ENCODE results near the gene SCN3A. TPM values are rescaled to one million over a fixed set of nuclear protein-coding genes. Genes with fewer than 3 reads are reported as not detected.

Gene SCN3A
- total RNA-seq (1 to 10 TPM in 2 of 7 donors, under 1 TPM in 5; 0.20 to 3.4 (median 0.80) TPM), polyA plus RNA-seq (1 to 10 TPM in 1 of 2 donors, under 1 TPM in 1; 0.56 to 1.3 TPM)
- long read RNA-seq, donor 1, partial matches to known transcripts, result 0 of 1 reads
- long read RNA-seq, donor 1, other reads (novel, unspliced or antisense), result 1 of 1 reads
- long read RNA-seq, donor 2, result 0 reads
- long read RNA-seq, donor 3, partial matches to known transcripts, result 0 of 1 reads
- long read RNA-seq, donor 3, other reads (novel, unspliced or antisense), result 1 of 1 reads

DNA sequence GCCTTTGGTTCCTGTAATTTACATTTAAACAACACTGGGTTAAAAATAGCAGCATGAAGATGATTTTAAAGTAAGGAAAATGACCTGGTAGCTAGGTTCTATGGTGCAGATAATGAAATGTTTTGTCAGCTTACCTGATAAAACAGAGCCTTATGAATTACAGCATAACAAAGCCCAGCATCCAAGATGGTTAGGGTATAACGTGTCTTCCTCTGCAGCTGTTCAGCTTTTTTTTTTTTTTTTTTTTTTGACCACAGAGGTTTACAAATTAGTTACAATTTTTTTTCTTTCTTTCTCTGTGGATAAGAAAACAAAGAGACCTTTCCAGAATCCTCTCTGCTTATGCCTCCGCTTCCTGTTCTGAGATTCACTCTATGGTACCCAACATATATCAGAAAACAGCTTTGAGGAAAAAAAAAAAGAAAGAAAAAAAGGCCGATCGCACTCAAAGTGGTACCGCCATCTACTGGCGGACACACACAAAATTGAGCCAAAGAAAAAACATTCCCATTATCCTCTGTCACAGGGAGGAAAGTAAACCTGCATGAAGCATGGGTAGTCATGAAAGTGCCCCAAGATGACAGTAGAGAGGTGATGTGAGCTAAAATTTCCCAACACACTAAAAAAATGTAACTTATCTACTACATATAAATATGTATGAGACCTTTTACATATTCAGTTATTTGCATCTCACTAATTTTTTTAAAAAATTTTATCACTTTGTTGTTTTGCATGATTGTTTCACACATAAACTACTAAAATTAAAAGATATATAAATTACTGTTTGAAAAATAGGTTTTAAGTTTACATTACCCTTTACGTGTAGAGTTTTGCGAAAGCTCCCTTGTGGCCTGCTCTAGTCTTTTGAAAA lies at the start of gene SCN3A:
SCN3A (minus strand) TSS at position 362 of the 871 bp plus-strand sequence. CDS start 27,656 bp downstream, outside the sequence.
- H3K27me3 ChIP-seq, result no peaks in the 10 kb centered on the region
- DNase-seq, result no peak
- no peaks in the 10 kb centered on the region for H3K9me3 ChIP-seq
- no peak within 1 kb of the TSS for H3K27ac ChIP-seq
- H3K4me3 ChIP-seq, result no peak within 1 kb of the TSS
- TF ChIP-seq EP300 (IDR thresholded peaks at IDR 0.05) (no peak), POLR2A (IDR thresholded peaks at IDR 0.05) (no peak)
- TF ChIP-seq, protein P1, sequence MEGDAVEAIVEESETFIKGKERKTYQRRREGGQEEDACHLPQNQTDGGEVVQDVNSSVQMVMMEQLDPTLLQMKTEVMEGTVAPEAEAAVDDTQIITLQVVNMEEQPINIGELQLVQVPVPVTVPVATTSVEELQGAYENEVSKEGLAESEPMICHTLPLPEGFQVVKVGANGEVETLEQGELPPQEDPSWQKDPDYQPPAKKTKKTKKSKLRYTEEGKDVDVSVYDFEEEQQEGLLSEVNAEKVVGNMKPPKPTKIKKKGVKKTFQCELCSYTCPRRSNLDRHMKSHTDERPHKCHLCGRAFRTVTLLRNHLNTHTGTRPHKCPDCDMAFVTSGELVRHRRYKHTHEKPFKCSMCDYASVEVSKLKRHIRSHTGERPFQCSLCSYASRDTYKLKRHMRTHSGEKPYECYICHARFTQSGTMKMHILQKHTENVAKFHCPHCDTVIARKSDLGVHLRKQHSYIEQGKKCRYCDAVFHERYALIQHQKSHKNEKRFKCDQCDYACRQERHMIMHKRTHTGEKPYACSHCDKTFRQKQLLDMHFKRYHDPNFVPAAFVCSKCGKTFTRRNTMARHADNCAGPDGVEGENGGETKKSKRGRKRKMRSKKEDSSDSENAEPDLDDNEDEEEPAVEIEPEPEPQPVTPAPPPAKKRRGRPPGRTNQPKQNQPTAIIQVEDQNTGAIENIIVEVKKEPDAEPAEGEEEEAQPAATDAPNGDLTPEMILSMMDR (IDR thresholded peaks at IDR 0.05), result no peak
- no peaks in the 10 kb centered on the region for H3K36me3 ChIP-seq
- no peaks in the 10 kb centered on the region for H3K4me1 ChIP-seq (ENCODE audit: insufficient read depth)
- intact Hi-C loops (cut with DNase I), result loop anchor here in 1 of 4 donors (10.0 kb wide), 1 partner anchor 209 kb away; no protein-coding TSS in a partner anchor
- WGBS, 3 donors, result 13 to 20% (median 19%) methylated on average over 8 of the region's 8 CpGs

DNA sequence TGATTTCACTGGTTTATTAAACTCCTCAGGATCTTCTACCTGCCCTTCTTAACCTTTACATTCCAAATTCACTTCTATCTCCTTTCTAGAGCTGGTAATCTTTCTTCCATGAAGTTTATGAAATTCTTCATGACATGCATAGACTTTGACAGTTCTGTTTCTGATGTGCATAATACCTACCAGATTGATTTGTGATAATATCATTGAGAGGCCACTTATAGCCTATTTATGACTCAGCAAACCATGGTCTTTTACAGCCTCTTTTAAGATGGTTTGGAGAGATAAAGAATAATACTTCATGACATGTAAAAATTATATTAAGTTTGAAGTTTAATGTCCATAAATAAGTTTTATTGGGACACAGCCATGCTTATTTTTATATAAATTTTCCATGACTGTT lies 49.3 kb upstream of the SCN3A start:
- Histone ChIP-seq H3K4me3 (no peak overlapping the region), H3K27me3 (no peaks in the 10 kb centered on the region), H3K27ac (no peak overlapping the region), H3K9me3 (no peaks in the 10 kb centered on the region), H3K36me3 (no peaks in the 10 kb centered on the region), H3K4me1 (ENCODE audit: insufficient read depth) (no peaks in the 10 kb centered on the region)
- DNase-seq, result no peak
- intact Hi-C loops (cut with DNase I), result no loop called here
- TF ChIP-seq EP300 (IDR thresholded peaks at IDR 0.05), result no peak
- TF ChIP-seq POLR2A (IDR thresholded peaks at IDR 0.05), result no peak
- TF ChIP-seq, protein P1 (IDR thresholded peaks at IDR 0.05), result no peak

DNA sequence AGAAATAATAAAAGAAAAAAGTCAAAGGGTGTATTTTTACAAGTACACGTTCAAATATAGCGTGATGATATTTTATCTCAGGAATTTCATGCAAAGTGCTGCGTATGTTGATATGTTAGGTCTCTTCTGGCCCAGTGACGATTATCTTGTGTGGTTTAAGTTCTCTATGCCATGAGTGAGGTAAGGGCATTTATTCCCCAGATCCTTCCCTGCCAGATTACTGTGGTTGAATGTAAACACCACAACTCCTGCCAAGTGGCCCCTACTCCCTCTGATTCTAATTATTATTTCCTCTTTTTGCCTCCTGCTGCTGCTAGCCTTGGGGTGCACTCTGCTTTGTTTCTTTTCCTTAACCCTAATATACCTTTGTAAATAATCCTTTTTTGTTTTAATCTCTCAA lies 47.5 kb upstream of the SCN3A start:
- intact Hi-C loops (cut with DNase I), result no loop called here

DNA sequence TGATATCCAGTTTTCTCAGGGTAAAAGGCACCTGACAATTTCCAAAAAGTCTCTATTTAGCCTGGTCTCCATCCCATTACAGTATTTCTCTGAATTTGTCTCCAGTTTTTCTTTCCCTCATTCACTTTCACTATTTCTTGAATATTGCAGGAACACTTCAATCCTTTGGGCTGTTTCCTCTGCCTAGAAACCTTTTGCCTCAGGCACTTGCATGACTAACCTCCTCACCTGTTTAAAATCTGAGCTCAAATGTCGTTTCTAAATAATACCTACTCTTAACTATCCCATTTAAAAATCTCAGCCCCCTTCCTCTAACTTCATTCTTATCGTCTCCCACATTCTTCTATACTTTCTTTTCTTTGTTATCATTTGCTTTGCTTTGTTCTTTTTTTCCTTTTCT lies 44.4 kb upstream of the SCN3A start:
- Histone ChIP-seq H3K27ac (no peak overlapping the region), H3K27me3 (no peaks in the 10 kb centered on the region), H3K4me3 (no peak overlapping the region), H3K9me3 (no peaks in the 10 kb centered on the region), H3K4me1 (ENCODE audit: insufficient read depth) (no peaks in the 10 kb centered on the region), H3K36me3 (no peaks in the 10 kb centered on the region)
- intact Hi-C loops (cut with DNase I), result no loop called here
- no peak for DNase-seq
- TF ChIP-seq POLR2A (IDR thresholded peaks at IDR 0.05) (no peak), EP300 (IDR thresholded peaks at IDR 0.05) (no peak)
- TF ChIP-seq, protein P1 (IDR thresholded peaks at IDR 0.05), result no peak
- WGBS, 3 donors, result 51 to 67% (median 61%) methylated on average over 2 of the region's 2 CpGs

More for the DNA sequence above, 47.5 kb upstream of the SCN3A start:
- Histone ChIP-seq H3K4me1 (ENCODE audit: insufficient read depth) (no peaks in the 10 kb centered on the region), H3K27ac (no peak overlapping the region), H3K27me3 (no peaks in the 10 kb centered on the region), H3K36me3 (no peaks in the 10 kb centered on the region), H3K4me3 (no peak overlapping the region), H3K9me3 (no peaks in the 10 kb centered on the region)
- WGBS, 3 donors, result 63 to 85% (median 63%) methylated on average over 4 of the region's 4 CpGs
- no peak for TF ChIP-seq EP300 (IDR thresholded peaks at IDR 0.05)
- TF ChIP-seq, protein P1 (IDR thresholded peaks at IDR 0.05), result no peak
- TF ChIP-seq POLR2A (IDR thresholded peaks at IDR 0.05), result no peak
- DNase-seq, result no peak
